GM21786 (cell line): ENCODE measurements around the gene DACT2.
"Not testable (repeated sequence)": the region's sequence is repeated elsewhere in the genome, so short reads cannot be mapped to it uniquely, and the experiment has no call there.

Experiments
- ATAC-seq: cut with Tn5 transposase; IDR thresholded peaks from one replicate; pipeline ENCODE4 v1.9.1; 2021; ENCODE audit not compliant: unreplicated experiment

The DACT2 gene

GRCh38 chr6:168305096-168305749, 14.4 kb downstream of the DACT2 start:
- ATAC-seq = no peak

- ATAC-seq = no peak
These were observed 14.9 kb downstream of the DACT2 start for GRCh38 chr6:168304752-168305015.

GRCh38 chr6:168303982-168304751, 15.4 kb downstream of the DACT2 start:
- no peak for ATAC-seq

GRCh38 chr6:168302534-168302933, 17.0 kb downstream of the DACT2 start:
- ATAC-seq = no peak

- ATAC-seq = no peak
These were observed 17.8 kb downstream of the DACT2 start for GRCh38 chr6:168301648-168302398.

- no peak for ATAC-seq
These were observed 18.5 kb downstream of the DACT2 start for GRCh38 chr6:168300975-168301647.

GRCh38 chr6:168299541-168300511, 19.8 kb downstream of the DACT2 start:
- no peak for ATAC-seq

GRCh38 chr6:168297643-168298042, 21.9 kb downstream of the DACT2 start:
- no peak for ATAC-seq

GRCh38 chr6:168294901-168295300, 24.7 kb downstream of the DACT2 start:
- no peak for ATAC-seq

GRCh38 chr6:168293636-168294530, 25.7 kb downstream of the DACT2 start:
- ATAC-seq = no peak

- ATAC-seq = no peak
These were observed 26.8 kb downstream of the DACT2 start for GRCh38 chr6:168292826-168293225.

GRCh38 chr6:168291450-168291849, 28.1 kb downstream of the DACT2 start:
- no peak for ATAC-seq

GRCh38 chr6:168290095-168290494, 29.5 kb downstream of the DACT2 start:
- no peak for ATAC-seq

- ATAC-seq = no peak
These were observed 30.0 kb downstream of the DACT2 start for GRCh38 chr6:168289571-168289962.

- ATAC-seq = no peak
These were observed 30.6 kb downstream of the DACT2 start for GRCh38 chr6:168288781-168289570.

- not testable (repeated sequence) for ATAC-seq
These were observed 32.1 kb downstream of the DACT2 start for GRCh38 chr6:168287460-168287859.

GRCh38 chr6:168286771-168287446, 32.7 kb downstream of the DACT2 start:
- ATAC-seq = not testable (repeated sequence)

- no peak for ATAC-seq
These were observed 33.5 kb downstream of the DACT2 start for GRCh38 chr6:168286116-168286515.
